ENCODE data around the gene KANTR.

Gene KANTR

DNA sequence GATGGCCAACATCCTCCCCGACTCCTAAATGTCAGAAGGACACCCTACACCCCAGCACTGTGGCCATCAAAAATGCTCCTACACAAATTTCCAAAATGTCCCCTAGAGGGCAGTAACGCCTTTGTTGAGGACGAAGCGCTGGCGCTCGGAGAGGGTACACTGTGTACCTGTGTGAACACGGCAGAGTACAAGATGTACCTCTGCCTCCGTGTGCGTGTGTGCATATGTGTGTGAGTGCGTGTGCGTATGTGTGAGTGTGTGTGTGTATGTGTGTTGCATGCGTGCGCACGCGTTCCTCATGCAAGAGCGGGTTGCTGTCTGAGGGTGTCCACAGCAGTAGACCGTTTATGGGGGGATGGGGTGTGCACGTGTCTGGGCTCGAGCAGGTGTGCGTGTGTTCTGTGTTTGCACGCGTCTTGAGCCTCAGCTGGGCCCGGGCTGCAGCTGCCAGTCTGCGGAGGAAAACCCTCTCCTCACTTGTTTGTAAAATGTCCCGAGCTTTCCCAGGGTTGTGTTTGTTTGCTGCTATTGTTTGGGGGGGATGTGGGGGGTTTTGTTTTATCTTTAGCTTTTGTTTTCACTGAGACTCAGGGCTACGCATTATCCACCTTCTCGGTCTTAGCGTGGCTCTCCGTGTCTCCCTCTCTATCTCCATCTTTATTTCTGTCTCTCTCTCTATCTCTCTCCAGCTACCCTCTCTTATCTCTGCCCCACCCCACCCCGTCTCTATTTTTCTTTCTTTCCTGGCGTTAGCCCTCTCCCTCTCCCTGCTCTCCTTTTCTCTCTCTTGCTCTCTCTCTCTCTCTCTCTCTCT, 22.1 kb upstream of the KANTR start:
- TF ChIP-seq, protein P1, sequence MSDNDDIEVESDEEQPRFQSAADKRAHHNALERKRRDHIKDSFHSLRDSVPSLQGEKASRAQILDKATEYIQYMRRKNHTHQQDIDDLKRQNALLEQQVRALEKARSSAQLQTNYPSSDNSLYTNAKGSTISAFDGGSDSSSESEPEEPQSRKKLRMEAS (IDR thresholded peaks at IDR 0.05; ENCODE audit: low read depth, low read length), result peak; percentile 92
- TF ChIP-seq, protein P2, sequence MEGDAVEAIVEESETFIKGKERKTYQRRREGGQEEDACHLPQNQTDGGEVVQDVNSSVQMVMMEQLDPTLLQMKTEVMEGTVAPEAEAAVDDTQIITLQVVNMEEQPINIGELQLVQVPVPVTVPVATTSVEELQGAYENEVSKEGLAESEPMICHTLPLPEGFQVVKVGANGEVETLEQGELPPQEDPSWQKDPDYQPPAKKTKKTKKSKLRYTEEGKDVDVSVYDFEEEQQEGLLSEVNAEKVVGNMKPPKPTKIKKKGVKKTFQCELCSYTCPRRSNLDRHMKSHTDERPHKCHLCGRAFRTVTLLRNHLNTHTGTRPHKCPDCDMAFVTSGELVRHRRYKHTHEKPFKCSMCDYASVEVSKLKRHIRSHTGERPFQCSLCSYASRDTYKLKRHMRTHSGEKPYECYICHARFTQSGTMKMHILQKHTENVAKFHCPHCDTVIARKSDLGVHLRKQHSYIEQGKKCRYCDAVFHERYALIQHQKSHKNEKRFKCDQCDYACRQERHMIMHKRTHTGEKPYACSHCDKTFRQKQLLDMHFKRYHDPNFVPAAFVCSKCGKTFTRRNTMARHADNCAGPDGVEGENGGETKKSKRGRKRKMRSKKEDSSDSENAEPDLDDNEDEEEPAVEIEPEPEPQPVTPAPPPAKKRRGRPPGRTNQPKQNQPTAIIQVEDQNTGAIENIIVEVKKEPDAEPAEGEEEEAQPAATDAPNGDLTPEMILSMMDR (IDR thresholded peaks at IDR 0.05; ENCODE audit: low read depth, low read length), result peak; percentile 46
- TF ChIP-seq MYC (IDR thresholded peaks at IDR 0.05; ENCODE audit: low read depth, low read length), result peak; percentile 92
- no peak for TF ChIP-seq POLR2A (IDR thresholded peaks at IDR 0.05; ENCODE audit: extremely low read depth, insufficient read length)
- H3K4me3 ChIP-seq (ENCODE audit: low read depth, low read length), result peak overlapping the region; percentile 57
- peak; percentile 75 for DNase-seq (ENCODE audit: low read depth)

DNA sequence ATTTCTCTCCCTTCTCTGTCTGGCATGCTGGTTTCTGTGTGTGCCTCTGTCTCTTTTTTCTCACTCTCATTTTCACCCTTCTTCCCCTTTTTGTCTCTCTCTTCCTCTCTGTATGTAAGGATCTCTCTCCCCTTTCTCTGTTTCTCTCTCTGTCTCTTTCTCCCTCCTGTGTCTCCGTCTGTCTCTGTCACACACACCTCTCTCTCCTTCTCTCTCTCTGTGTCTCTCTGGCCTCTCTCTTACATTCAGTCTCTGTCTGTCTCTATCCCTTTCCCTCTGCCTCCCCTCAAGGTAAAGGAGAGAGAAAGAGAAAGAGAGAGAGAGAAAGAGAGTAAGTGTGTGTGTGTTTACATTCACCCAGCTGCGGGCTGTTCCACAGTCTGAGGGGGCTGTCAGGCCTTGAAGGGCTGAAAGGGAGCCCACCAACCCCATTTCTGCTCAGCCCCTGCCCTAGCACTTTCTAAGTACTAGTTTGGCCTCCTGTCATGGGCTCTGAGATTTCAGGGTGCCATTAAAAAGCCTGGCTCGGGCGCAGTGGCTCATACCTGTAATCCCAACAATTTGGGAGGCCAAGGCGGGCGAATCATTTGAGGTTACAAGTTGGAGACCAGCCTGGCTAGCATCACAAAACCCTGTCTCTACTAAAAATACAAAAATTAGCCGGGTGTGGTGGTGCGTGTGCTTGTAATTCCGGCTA, 21.4 kb upstream of the KANTR start:
- peak overlapping the region; percentile 57 for H3K4me3 ChIP-seq (ENCODE audit: low read depth, low read length)
- no peak for DNase-seq (ENCODE audit: low read depth)
- TF ChIP-seq, protein P1 (IDR thresholded peaks at IDR 0.05; ENCODE audit: low read depth, low read length), result no peak
- TF ChIP-seq, protein P2 (IDR thresholded peaks at IDR 0.05; ENCODE audit: low read depth, low read length), result no peak
- TF ChIP-seq MYC (IDR thresholded peaks at IDR 0.05; ENCODE audit: low read depth, low read length), result no peak
- no peak for TF ChIP-seq POLR2A (IDR thresholded peaks at IDR 0.05; ENCODE audit: extremely low read depth, insufficient read length)

DNA sequence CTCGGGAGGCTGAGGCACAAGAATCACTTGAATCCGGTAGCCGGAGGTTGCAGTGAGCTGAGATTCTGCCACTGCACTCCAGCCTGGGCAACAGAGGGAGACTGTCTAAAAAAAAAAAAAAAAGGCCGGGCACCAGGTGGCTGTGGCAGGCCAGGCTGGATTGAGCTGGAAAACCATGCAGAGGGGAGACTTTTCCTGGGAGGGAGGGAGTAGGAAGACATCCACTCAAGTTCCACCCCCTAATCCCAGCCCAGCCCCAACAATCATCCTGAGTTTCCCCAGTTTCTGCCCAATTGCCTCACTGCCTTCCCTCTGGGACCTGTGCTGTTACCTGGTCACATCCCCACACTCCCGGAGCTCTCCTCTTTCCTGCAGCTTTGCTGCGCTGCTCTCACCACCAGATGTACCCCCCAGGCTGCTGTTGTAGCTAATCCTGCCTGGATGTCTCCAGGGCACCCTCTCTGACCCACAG, 20.8 kb upstream of the KANTR start:
- DNase-seq (ENCODE audit: low read depth), result no peak
- H3K4me3 ChIP-seq (ENCODE audit: low read depth, low read length), result no peak overlapping the region
- TF ChIP-seq, protein P1 (IDR thresholded peaks at IDR 0.05; ENCODE audit: low read depth, low read length), result no peak
- TF ChIP-seq, protein P2 (IDR thresholded peaks at IDR 0.05; ENCODE audit: low read depth, low read length), result no peak
- TF ChIP-seq POLR2A (IDR thresholded peaks at IDR 0.05; ENCODE audit: extremely low read depth, insufficient read length), result no peak
- no peak for TF ChIP-seq MYC (IDR thresholded peaks at IDR 0.05; ENCODE audit: low read depth, low read length)

DNA sequence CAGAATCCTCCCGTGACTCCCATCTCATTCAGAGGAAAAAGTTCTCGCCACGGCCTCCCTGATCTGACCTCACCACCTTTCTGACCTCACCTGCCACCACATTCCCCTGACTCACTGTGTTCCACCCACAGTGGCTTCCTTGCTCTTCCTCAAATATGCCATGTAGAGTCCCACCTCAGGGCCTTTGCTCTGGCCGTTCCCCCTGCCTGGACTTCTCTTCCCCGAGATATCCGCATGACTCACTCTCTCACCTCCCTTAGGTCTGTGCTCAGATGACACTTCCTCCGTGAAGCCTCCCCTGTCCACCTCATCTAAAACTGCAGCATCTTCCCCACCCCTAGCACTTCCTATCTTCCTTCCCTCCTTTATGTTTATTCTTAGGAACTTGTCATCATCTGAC, 18.9 kb upstream of the KANTR start:
- H3K4me3 ChIP-seq (ENCODE audit: low read depth, low read length), result no peak overlapping the region
- DNase-seq (ENCODE audit: low read depth), result peak; percentile 20
- TF ChIP-seq, protein P1 (IDR thresholded peaks at IDR 0.05; ENCODE audit: low read depth, low read length), result no peak
- no peak for TF ChIP-seq POLR2A (IDR thresholded peaks at IDR 0.05; ENCODE audit: extremely low read depth, insufficient read length)
- TF ChIP-seq MYC (IDR thresholded peaks at IDR 0.05; ENCODE audit: low read depth, low read length), result no peak
- TF ChIP-seq, protein P2 (IDR thresholded peaks at IDR 0.05; ENCODE audit: low read depth, low read length), result no peak

DNA sequence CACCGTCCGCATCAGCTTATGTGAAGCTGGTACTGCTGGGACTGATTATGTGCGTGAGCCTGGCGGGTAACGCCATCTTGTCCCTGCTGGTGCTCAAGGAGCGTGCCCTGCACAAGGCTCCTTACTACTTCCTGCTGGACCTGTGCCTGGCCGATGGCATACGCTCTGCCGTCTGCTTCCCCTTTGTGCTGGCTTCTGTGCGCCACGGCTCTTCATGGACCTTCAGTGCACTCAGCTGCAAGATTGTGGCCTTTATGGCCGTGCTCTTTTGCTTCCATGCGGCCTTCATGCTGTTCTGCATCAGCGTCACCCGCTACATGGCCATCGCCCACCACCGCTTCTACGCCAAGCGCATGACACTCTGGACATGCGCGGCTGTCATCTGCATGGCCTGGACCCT, 17.3 kb upstream of the KANTR start:
- no peak overlapping the region for H3K4me3 ChIP-seq (ENCODE audit: low read depth, low read length)
- TF ChIP-seq, protein P1 (IDR thresholded peaks at IDR 0.05; ENCODE audit: low read depth, low read length), result no peak
- no peak for DNase-seq (ENCODE audit: low read depth)
